Measurements from ENCODE around the gene TMEM151B.
"Not testable (repeated sequence)": the region's sequence is repeated elsewhere in the genome, so short reads cannot be mapped to it uniquely, and the experiment has no call there.

Gene TMEM151B

GRCh38 chr6:44228031-44228430, 42.2 kb upstream of the TMEM151B start:
- TF ChIP-seq POLR2A (IDR thresholded peaks at IDR 0.05; ENCODE audit: low read length) = no peak
- TF ChIP-seq GATA1 (IDR thresholded peaks at IDR 0.05; ENCODE audit: low read depth, low read length) = no peak
- DNase-seq = no peak

- no peak for TF ChIP-seq GATA1 (IDR thresholded peaks at IDR 0.05; ENCODE audit: low read depth, low read length)
- TF ChIP-seq POLR2A (IDR thresholded peaks at IDR 0.05; ENCODE audit: low read length) = no peak
- no peak for DNase-seq
These were observed 41.8 kb upstream of the TMEM151B start for GRCh38 chr6:44228433-44228832.

- no peak for DNase-seq
- TF ChIP-seq POLR2A (IDR thresholded peaks at IDR 0.05; ENCODE audit: low read length) = no peak
- TF ChIP-seq GATA1 (IDR thresholded peaks at IDR 0.05; ENCODE audit: low read depth, low read length) = no peak
These were observed 41.4 kb upstream of the TMEM151B start for GRCh38 chr6:44228836-44229235.

- TF ChIP-seq GATA1 (IDR thresholded peaks at IDR 0.05; ENCODE audit: low read depth, low read length) (no peak), POLR2A (IDR thresholded peaks at IDR 0.05; ENCODE audit: low read length) (no peak)
- no peak for DNase-seq
These were observed 40.7 kb upstream of the TMEM151B start for GRCh38 chr6:44229376-44230033.

- no peak for DNase-seq
- TF ChIP-seq POLR2A (IDR thresholded peaks at IDR 0.05; ENCODE audit: low read length) (no peak), GATA1 (IDR thresholded peaks at IDR 0.05; ENCODE audit: low read depth, low read length) (no peak)
These were observed 40.1 kb upstream of the TMEM151B start for GRCh38 chr6:44230034-44230675.

GRCh38 chr6:44231426-44231825, 38.8 kb upstream of the TMEM151B start:
- not testable (repeated sequence) for DNase-seq

- TF ChIP-seq POLR2A (IDR thresholded peaks at IDR 0.05; ENCODE audit: low read length) (no peak), GATA1 (IDR thresholded peaks at IDR 0.05; ENCODE audit: low read depth, low read length) (no peak)
- no peak for DNase-seq
These were observed 37.3 kb upstream of the TMEM151B start for GRCh38 chr6:44232676-44233566.

- TF ChIP-seq GATA1 (IDR thresholded peaks at IDR 0.05; ENCODE audit: low read depth, low read length) (no peak), POLR2A (IDR thresholded peaks at IDR 0.05; ENCODE audit: low read length) (no peak)
- DNase-seq = no peak
These were observed 36.6 kb upstream of the TMEM151B start for GRCh38 chr6:44233567-44234100.

GRCh38 chr6:44234101-44235025, 35.9 kb upstream of the TMEM151B start:
- peak; percentile 73 to 77 for DNase-seq
- TF ChIP-seq POLR2A (IDR thresholded peaks at IDR 0.05; ENCODE audit: low read length) (no peak), GATA1 (IDR thresholded peaks at IDR 0.05; ENCODE audit: low read depth, low read length) (no peak)

- TF ChIP-seq POLR2A (IDR thresholded peaks at IDR 0.05; ENCODE audit: low read length) = peak; percentile 20
- no peak for TF ChIP-seq GATA1 (IDR thresholded peaks at IDR 0.05; ENCODE audit: low read depth, low read length)
- no peak for DNase-seq
These were observed 35.0 kb upstream of the TMEM151B start for GRCh38 chr6:44235269-44235668.

GRCh38 chr6:44235891-44236516, 34.2 kb upstream of the TMEM151B start:
- TF ChIP-seq POLR2A (IDR thresholded peaks at IDR 0.05; ENCODE audit: low read length) (no peak), GATA1 (IDR thresholded peaks at IDR 0.05; ENCODE audit: low read depth, low read length) (no peak)
- no peak for DNase-seq

- TF ChIP-seq POLR2A (IDR thresholded peaks at IDR 0.05; ENCODE audit: low read length) = peak; percentile 70
- TF ChIP-seq GATA1 (IDR thresholded peaks at IDR 0.05; ENCODE audit: low read depth, low read length) = no peak
- DNase-seq = peak; percentile 92 to 94
These were observed 33.0 kb upstream of the TMEM151B start for GRCh38 chr6:44237021-44237812.

Measured in erythroblast (primary cell).